Measurements from ENCODE around the gene HMGB4. TPM values are rescaled to one million over a fixed set of nuclear protein-coding genes. Genes with fewer than 3 reads are reported as not detected.

The HMGB4 gene
- total and polyA plus RNA-seq, 4 donors, result not detected

GRCh38 chr1:33874636-33875035 is 10.8 kb downstream of the HMGB4 start:
- Histone ChIP-seq H3K9me3 (ENCODE audit: control insufficient read depth, low read length) (no peaks in the 10 kb centered on the region), H3K4me1 (ENCODE audit: control insufficient read depth in 1 of 2, insufficient read depth in 2 of 2, low read length in 2 of 2) (peaks cover 0 to 6% of the 10 kb centered on the region in 2 donors), H3K27ac (ENCODE audit: low read depth in 1 of 2, low read length in 2 of 2) (no peak overlapping the region), H3K27me3 (ENCODE audit: control insufficient read depth in 1 of 2, insufficient read depth in 2 of 2, low read length in 1 of 2) (no peaks in the 10 kb centered on the region), H3K4me3 (ENCODE audit: low read length in 2 of 2) (no peak overlapping the region), H3K36me3 (ENCODE audit: control insufficient read depth in 1 of 2, insufficient read depth in 2 of 2, low read length in 1 of 2) (no peaks in the 10 kb centered on the region)
- DNase-seq (no peak), ATAC-seq (ENCODE audit: low FRiP score) (no peak)
- intact Hi-C loops (cut with DNase I), result loop anchor here (5.0 to 10.0 kb wide), 3 partner anchors 112 to 290 kb away; partner anchors contain the start of gene CSMD2 (in 1 of the 2)
- 82 to 83% methylated on average over 7 of the region's 7 CpGs for WGBS, 2 donors

- Histone ChIP-seq H3K27me3 (ENCODE audit: control insufficient read depth in 1 of 2, insufficient read depth in 2 of 2, low read length in 1 of 2) (no peaks in the 10 kb centered on the region), H3K4me3 (ENCODE audit: low read length in 2 of 2) (no peak overlapping the region), H3K9me3 (ENCODE audit: control insufficient read depth, low read length) (no peaks in the 10 kb centered on the region), H3K27ac (ENCODE audit: low read depth in 1 of 2, low read length in 2 of 2) (no peak overlapping the region), H3K4me1 (ENCODE audit: control insufficient read depth in 1 of 2, insufficient read depth in 2 of 2, low read length in 2 of 2) (peaks cover 0 to 8% of the 10 kb centered on the region in 2 donors), H3K36me3 (ENCODE audit: control insufficient read depth in 1 of 2, insufficient read depth in 2 of 2, low read length in 1 of 2) (no peaks in the 10 kb centered on the region)
- WGBS, 2 donors, result 81 to 83% methylated on average over 3 of the region's 3 CpGs
- DNase-seq, result no peak
- ATAC-seq (ENCODE audit: low FRiP score), result no peak
- intact Hi-C loops (cut with DNase I), result loop anchor here (5.0 to 10.0 kb wide), 3 partner anchors 114 to 289 kb away; partner anchors contain the start of gene CSMD2 (in 1 of the 2)
Observed at GRCh38 chr1:33875862-33876261, 12.0 kb downstream of the HMGB4 start.

GRCh38 chr1:33876970-33877650 is 13.2 kb downstream of the HMGB4 start:
- intact Hi-C loops (cut with DNase I), result loop anchor here (5.0 to 10.0 kb wide), 3 partner anchors 115 to 288 kb away; partner anchors contain the start of gene CSMD2 (in 1 of the 2)
- 56 to 68% methylated on average over 5 of the region's 5 CpGs for WGBS, 2 donors
- no peaks in the 10 kb centered on the region for H3K27me3 ChIP-seq (ENCODE audit: control insufficient read depth in 1 of 2, insufficient read depth in 2 of 2, low read length in 1 of 2)
- no peak overlapping the region for H3K27ac ChIP-seq (ENCODE audit: low read depth in 1 of 2, low read length in 2 of 2)
- ATAC-seq (ENCODE audit: low FRiP score) (no peak), DNase-seq (peak; percentile 83 to 90)
- peaks cover 0 to 11% of the 10 kb centered on the region in 2 donors for H3K4me1 ChIP-seq (ENCODE audit: control insufficient read depth in 1 of 2, insufficient read depth in 2 of 2, low read length in 2 of 2)
- H3K9me3 ChIP-seq (ENCODE audit: control insufficient read depth, low read length), result no peaks in the 10 kb centered on the region
- no peak overlapping the region for H3K4me3 ChIP-seq (ENCODE audit: low read length in 2 of 2)
- no peaks in the 10 kb centered on the region for H3K36me3 ChIP-seq (ENCODE audit: control insufficient read depth in 1 of 2, insufficient read depth in 2 of 2, low read length in 1 of 2)

- no peak overlapping the region for H3K27ac ChIP-seq (ENCODE audit: low read depth in 1 of 2, low read length in 2 of 2)
- no peaks in the 10 kb centered on the region for H3K27me3 ChIP-seq (ENCODE audit: control insufficient read depth in 1 of 2, insufficient read depth in 2 of 2, low read length in 1 of 2)
- H3K4me1 ChIP-seq (ENCODE audit: control insufficient read depth in 1 of 2, insufficient read depth in 2 of 2, low read length in 2 of 2), result peaks cover 0 to 11% of the 10 kb centered on the region in 2 donors
- WGBS, 2 donors, result 93 to 97% methylated on average over 2 of the region's 2 CpGs
- no peak overlapping the region for H3K4me3 ChIP-seq (ENCODE audit: low read length in 2 of 2)
- intact Hi-C loops (cut with DNase I), result loop anchor here (5.0 to 10.0 kb wide), 3 partner anchors 116 to 286 kb away; partner anchors contain the start of gene CSMD2 (in 1 of the 2)
- DNase-seq (no peak), ATAC-seq (ENCODE audit: low FRiP score) (no peak)
- H3K36me3 ChIP-seq (ENCODE audit: control insufficient read depth in 1 of 2, insufficient read depth in 2 of 2, low read length in 1 of 2), result no peaks in the 10 kb centered on the region
- no peaks in the 10 kb centered on the region for H3K9me3 ChIP-seq (ENCODE audit: control insufficient read depth, low read length)
Observed at GRCh38 chr1:33878392-33878791, 14.5 kb downstream of the HMGB4 start.

- Histone ChIP-seq H3K4me3 (ENCODE audit: low read length in 2 of 2) (no peak overlapping the region), H3K9me3 (ENCODE audit: control insufficient read depth, low read length) (no peaks in the 10 kb centered on the region), H3K27me3 (ENCODE audit: control insufficient read depth in 1 of 2, insufficient read depth in 2 of 2, low read length in 1 of 2) (no peaks in the 10 kb centered on the region), H3K4me1 (ENCODE audit: control insufficient read depth in 1 of 2, insufficient read depth in 2 of 2, low read length in 2 of 2) (peaks cover 0 to 11% of the 10 kb centered on the region in 2 donors), H3K36me3 (ENCODE audit: control insufficient read depth in 1 of 2, insufficient read depth in 2 of 2, low read length in 1 of 2) (no peaks in the 10 kb centered on the region), H3K27ac (ENCODE audit: low read depth in 1 of 2, low read length in 2 of 2) (no peak overlapping the region)
- 9 to 11% methylated on average over 2 of the region's 2 CpGs for WGBS, 2 donors
- ATAC-seq (ENCODE audit: low FRiP score) (no peak), DNase-seq (no peak)
- intact Hi-C loops (cut with DNase I), result loop anchor here in 1 of 2 donors (10.0 kb wide), 1 partner anchor 116 kb away; no protein-coding TSS in a partner anchor
Observed at GRCh38 chr1:33880305-33880704, 16.4 kb downstream of the HMGB4 start.

GRCh38 chr1:33886496-33886895 is 22.6 kb downstream of the HMGB4 start:
- Histone ChIP-seq H3K27me3 (ENCODE audit: control insufficient read depth in 1 of 2, insufficient read depth in 2 of 2, low read length in 1 of 2) (no peaks in the 10 kb centered on the region), H3K36me3 (ENCODE audit: control insufficient read depth in 1 of 2, insufficient read depth in 2 of 2, low read length in 1 of 2) (no peaks in the 10 kb centered on the region), H3K9me3 (ENCODE audit: control insufficient read depth, low read length) (no peaks in the 10 kb centered on the region), H3K4me1 (ENCODE audit: control insufficient read depth in 1 of 2, insufficient read depth in 2 of 2, low read length in 2 of 2) (no peaks in the 10 kb centered on the region), H3K27ac (ENCODE audit: low read depth in 1 of 2, low read length in 2 of 2) (no peak overlapping the region), H3K4me3 (ENCODE audit: low read length in 2 of 2) (no peak overlapping the region)
- intact Hi-C loops (cut with DNase I), result loop anchor here in 1 of 2 donors (10.0 kb wide), 1 partner anchor 122 kb away; no protein-coding TSS in a partner anchor
- ATAC-seq (ENCODE audit: low FRiP score) (no peak), DNase-seq (no peak)
- 5 to 9% methylated on average over 5 of the region's 5 CpGs for WGBS, 2 donors

- intact Hi-C loops (cut with DNase I), result loop anchor here (5.0 to 10.0 kb wide), 2 partner anchors 94 to 272 kb away; partner anchors contain the start of gene CSMD2 (in 1 of the 2)
- Histone ChIP-seq H3K36me3 (ENCODE audit: control insufficient read depth in 1 of 2, insufficient read depth in 2 of 2, low read length in 1 of 2) (no peaks in the 10 kb centered on the region), H3K4me3 (ENCODE audit: low read length in 2 of 2) (no peak overlapping the region), H3K9me3 (ENCODE audit: control insufficient read depth, low read length) (no peaks in the 10 kb centered on the region), H3K27me3 (ENCODE audit: control insufficient read depth in 1 of 2, insufficient read depth in 2 of 2, low read length in 1 of 2) (no peaks in the 10 kb centered on the region), H3K27ac (ENCODE audit: low read depth in 1 of 2, low read length in 2 of 2) (peak overlapping the region; percentile 97 to 98), H3K4me1 (ENCODE audit: control insufficient read depth in 1 of 2, insufficient read depth in 2 of 2, low read length in 2 of 2) (peaks cover 0 to 5% of the 10 kb centered on the region in 2 donors)
- 0 to 5% methylated on average over 3 of the region's 3 CpGs for WGBS, 2 donors
- DNase-seq, result no peak
- ATAC-seq (ENCODE audit: low FRiP score), result peak; percentile 92
Observed at GRCh38 chr1:33893147-33893830, 29.4 kb downstream of the HMGB4 start.

GRCh38 chr1:33895396-33895795 is 31.5 kb downstream of the HMGB4 start:
- DNase-seq (no peak), ATAC-seq (ENCODE audit: low FRiP score) (no peak)
- Histone ChIP-seq H3K4me1 (ENCODE audit: control insufficient read depth in 1 of 2, insufficient read depth in 2 of 2, low read length in 2 of 2) (peaks cover 0 to 5% of the 10 kb centered on the region in 2 donors), H3K4me3 (ENCODE audit: low read length in 2 of 2) (no peak overlapping the region), H3K9me3 (ENCODE audit: control insufficient read depth, low read length) (no peaks in the 10 kb centered on the region), H3K36me3 (ENCODE audit: control insufficient read depth in 1 of 2, insufficient read depth in 2 of 2, low read length in 1 of 2) (no peaks in the 10 kb centered on the region), H3K27ac (ENCODE audit: low read depth in 1 of 2, low read length in 2 of 2) (no peak overlapping the region), H3K27me3 (ENCODE audit: control insufficient read depth in 1 of 2, insufficient read depth in 2 of 2, low read length in 1 of 2) (no peaks in the 10 kb centered on the region)
- intact Hi-C loops (cut with DNase I), result loop anchor here in 1 of 2 donors (5.0 to 10.0 kb wide), 4 partner anchors 77 to 269 kb away; partner anchors contain the start of gene CSMD2
- WGBS, 2 donors, result 88 to 90% methylated on average over 8 of the region's 8 CpGs

Measured in aorta (tissue), 5 donors.